HL-60 (cell line): ENCODE results near the gene SH3TC2.

Experiments used
- DNase-seq, 2 experiments: peaks; one replicate each; pipeline ENCODE4 v3.0.0-alpha.2; 2010 to 2020; ENCODE audit warnings: low read depth in 1 of 2, low spot score in 1 of 2
- H3K27ac ChIP-seq: fragments of 250-450 bp; sonication (Bioruptor Pico); replicated peaks from 2 replicates; pipeline ENCODE4 v1.5.1; 2020; ENCODE audit warnings: mild to moderate bottlenecking, moderate library complexity
- H3K27me3 ChIP-seq: fragments of 250-450 bp; sonication (Bioruptor Pico); 2 replicates; pipeline ENCODE4 v1.5.1; 2021; ENCODE audit warnings: mild to moderate bottlenecking, moderate library complexity; ENCODE audit not compliant: insufficient read depth, poor library complexity, severe bottlenecking
- H3K4me3 ChIP-seq: replicated peaks from 2 replicates; pipeline ENCODE4 v1.5.1; 2011; ENCODE audit warnings: mild to moderate bottlenecking, control low read depth, low read length; ENCODE audit not compliant: insufficient read depth
- GABPA ChIP-seq: IDR thresholded peaks from 2 replicates; pipeline ENCODE4 v1.6.1; 2012; ENCODE audit warnings: low read depth
- POLR2AphosphoS5 ChIP-seq: IDR thresholded peaks from 2 replicates; pipeline ENCODE4 v1.6.1; 2012; ENCODE audit warnings: low read depth
- SPI1 ChIP-seq: IDR thresholded peaks from 2 replicates; pipeline ENCODE4 v1.6.1; 2012; ENCODE audit warnings: low read depth, mild to moderate bottlenecking, borderline replicate concordance
- TF ChIP-seq, protein P1 (sequence below): IDR thresholded peaks from 2 replicates; pipeline ENCODE4 v1.6.1; 2012; ENCODE audit warnings: low read depth; ENCODE audit not compliant: insufficient replicate concordance
- TF ChIP-seq, protein P2 (sequence below): IDR thresholded peaks from one replicate; pipeline ENCODE4 v1.5.1; 2011; ENCODE audit warnings: low read length, control low read depth, inconsistent platforms; ENCODE audit not compliant: insufficient read depth

SH3TC2 gene

DNA sequence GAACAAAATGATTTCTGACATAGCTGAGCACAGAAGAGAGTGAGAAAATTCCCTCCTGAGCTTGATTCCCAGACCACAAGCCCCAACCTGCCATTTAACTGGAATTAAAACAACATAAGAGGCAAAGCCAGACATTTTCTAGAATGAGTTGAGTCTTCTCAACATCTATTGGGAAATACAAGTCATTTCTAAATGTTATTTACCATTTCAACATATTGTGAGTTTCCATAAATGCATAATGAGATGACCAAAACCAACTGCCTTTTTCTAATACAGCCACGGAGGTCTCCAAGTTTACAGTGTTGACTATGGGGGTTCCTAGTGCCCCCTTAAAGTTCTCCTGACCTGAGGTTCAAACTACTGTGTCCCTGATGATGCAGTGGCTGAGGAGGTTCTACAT lies 20.0 kb downstream of the SH3TC2 start:
- no peak for DNase-seq
- Histone ChIP-seq H3K4me3 (no peak overlapping the region), H3K27ac (peak overlapping the region; percentile 34), H3K27me3 (no peaks in the 10 kb centered on the region)
- TF ChIP-seq, protein P1, sequence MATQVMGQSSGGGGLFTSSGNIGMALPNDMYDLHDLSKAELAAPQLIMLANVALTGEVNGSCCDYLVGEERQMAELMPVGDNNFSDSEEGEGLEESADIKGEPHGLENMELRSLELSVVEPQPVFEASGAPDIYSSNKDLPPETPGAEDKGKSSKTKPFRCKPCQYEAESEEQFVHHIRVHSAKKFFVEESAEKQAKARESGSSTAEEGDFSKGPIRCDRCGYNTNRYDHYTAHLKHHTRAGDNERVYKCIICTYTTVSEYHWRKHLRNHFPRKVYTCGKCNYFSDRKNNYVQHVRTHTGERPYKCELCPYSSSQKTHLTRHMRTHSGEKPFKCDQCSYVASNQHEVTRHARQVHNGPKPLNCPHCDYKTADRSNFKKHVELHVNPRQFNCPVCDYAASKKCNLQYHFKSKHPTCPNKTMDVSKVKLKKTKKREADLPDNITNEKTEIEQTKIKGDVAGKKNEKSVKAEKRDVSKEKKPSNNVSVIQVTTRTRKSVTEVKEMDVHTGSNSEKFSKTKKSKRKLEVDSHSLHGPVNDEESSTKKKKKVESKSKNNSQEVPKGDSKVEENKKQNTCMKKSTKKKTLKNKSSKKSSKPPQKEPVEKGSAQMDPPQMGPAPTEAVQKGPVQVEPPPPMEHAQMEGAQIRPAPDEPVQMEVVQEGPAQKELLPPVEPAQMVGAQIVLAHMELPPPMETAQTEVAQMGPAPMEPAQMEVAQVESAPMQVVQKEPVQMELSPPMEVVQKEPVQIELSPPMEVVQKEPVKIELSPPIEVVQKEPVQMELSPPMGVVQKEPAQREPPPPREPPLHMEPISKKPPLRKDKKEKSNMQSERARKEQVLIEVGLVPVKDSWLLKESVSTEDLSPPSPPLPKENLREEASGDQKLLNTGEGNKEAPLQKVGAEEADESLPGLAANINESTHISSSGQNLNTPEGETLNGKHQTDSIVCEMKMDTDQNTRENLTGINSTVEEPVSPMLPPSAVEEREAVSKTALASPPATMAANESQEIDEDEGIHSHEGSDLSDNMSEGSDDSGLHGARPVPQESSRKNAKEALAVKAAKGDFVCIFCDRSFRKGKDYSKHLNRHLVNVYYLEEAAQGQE, result no peak

GRCh38 chr5:149041242-149041641 lies 21.6 kb downstream of the SH3TC2 start:
- no peak for DNase-seq

DNA sequence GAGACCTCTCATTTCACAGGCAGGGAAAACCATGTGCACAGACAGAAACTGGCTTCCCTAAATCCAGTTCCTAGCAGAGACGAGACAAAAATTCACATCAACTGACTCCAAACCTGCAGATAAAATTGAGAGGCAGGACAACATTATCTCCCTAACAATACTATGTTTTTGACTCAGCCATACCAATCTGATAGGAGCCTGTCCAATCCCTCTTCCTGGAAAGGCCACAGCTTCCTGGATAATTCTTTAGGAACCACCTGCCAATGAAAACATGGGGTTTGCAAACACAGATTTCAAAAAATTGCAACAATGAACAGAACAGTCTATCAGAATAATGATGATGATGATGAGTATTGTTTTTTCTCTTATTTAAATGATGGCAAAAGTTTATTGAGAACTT lies 22.4 kb downstream of the SH3TC2 start:
- no peak overlapping the region for H3K27ac ChIP-seq
- TF ChIP-seq POLR2AphosphoS5 (no peak), SPI1 (0 out of 2 replicates have a peak, but pooled peaks have one; percentile 18)
- TF ChIP-seq, protein P1, result no peak
- H3K4me3 ChIP-seq, result no peak overlapping the region

More at GRCh38 chr5:149041242-149041641, 21.6 kb downstream of the SH3TC2 start:
- no peak overlapping the region for H3K4me3 ChIP-seq
- H3K27ac ChIP-seq, result no peak overlapping the region
- TF ChIP-seq, protein P2, sequence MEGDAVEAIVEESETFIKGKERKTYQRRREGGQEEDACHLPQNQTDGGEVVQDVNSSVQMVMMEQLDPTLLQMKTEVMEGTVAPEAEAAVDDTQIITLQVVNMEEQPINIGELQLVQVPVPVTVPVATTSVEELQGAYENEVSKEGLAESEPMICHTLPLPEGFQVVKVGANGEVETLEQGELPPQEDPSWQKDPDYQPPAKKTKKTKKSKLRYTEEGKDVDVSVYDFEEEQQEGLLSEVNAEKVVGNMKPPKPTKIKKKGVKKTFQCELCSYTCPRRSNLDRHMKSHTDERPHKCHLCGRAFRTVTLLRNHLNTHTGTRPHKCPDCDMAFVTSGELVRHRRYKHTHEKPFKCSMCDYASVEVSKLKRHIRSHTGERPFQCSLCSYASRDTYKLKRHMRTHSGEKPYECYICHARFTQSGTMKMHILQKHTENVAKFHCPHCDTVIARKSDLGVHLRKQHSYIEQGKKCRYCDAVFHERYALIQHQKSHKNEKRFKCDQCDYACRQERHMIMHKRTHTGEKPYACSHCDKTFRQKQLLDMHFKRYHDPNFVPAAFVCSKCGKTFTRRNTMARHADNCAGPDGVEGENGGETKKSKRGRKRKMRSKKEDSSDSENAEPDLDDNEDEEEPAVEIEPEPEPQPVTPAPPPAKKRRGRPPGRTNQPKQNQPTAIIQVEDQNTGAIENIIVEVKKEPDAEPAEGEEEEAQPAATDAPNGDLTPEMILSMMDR, result no peak
- TF ChIP-seq POLR2AphosphoS5 (no peak), SPI1 (no peak), GABPA (no peak)
- TF ChIP-seq, protein P1, result no peak
- H3K27me3 ChIP-seq, result no peaks in the 10 kb centered on the region

GRCh38 chr5:149039506-149039905 lies 23.4 kb downstream of the SH3TC2 start:
- H3K27me3 ChIP-seq, result no peaks in the 10 kb centered on the region
- peak overlapping the region; percentile 25 for H3K27ac ChIP-seq
- TF ChIP-seq, protein P1, result no peak
- peak; percentile 68; the same call in 1 of the 2 replicates for TF ChIP-seq SPI1
- DNase-seq, result peak; percentile 66 to 79
- no peak overlapping the region for H3K4me3 ChIP-seq

More for the DNA sequence above, 22.4 kb downstream of the SH3TC2 start:
- no peak for DNase-seq
- H3K27me3 ChIP-seq, result no peaks in the 10 kb centered on the region
